ENCODE measurements around the gene DUSP5. TPM values are rescaled to one million over a fixed set of nuclear protein-coding genes. Genes with fewer than 3 reads are reported as not detected.
A peak's percentile ranks its signal among the peaks of the same experiment; 100 is the strongest.

DUSP5 gene
- total RNA-seq, 1 experiment from 2014 or later = 137 TPM

GRCh38 chr10:110459600-110459999 lies 38.1 kb upstream of the DUSP5 start:
- no peak for DNase-seq (ENCODE audit: low read depth, low spot score)
- H3K4me2 ChIP-seq (ENCODE audit: low read length) = peak overlapping the region; percentile 71
- no TSS peak for BruUV-seq (replicated peaks)
- intact Hi-C loops (cut with micrococcal nuclease) = no loop called here
- H3K36me3 ChIP-seq (ENCODE audit: control insufficient read depth in 1 of 2, insufficient read depth in 2 of 2, low read length in 2 of 2) = no peaks in the 10 kb centered on the region
- H3K9me3 ChIP-seq (ENCODE audit: control insufficient read depth in 1 of 2, insufficient read depth in 1 of 2, low read depth in 1 of 2, low read length in 2 of 2) = no peaks in the 10 kb centered on the region
- peaks cover 61% of the 10 kb centered on the region in 2 experiments for H3K4me1 ChIP-seq (ENCODE audit: control insufficient read depth in 1 of 2, insufficient read depth in 2 of 2, low read length in 2 of 2)
- peak overlapping the region; percentile 26; the same call in 1 of the 2 replicates for H3K9ac ChIP-seq (ENCODE audit: low read length)
- ChIA-PET CTCF (interaction anchor here (1.6 kb wide), 1 partner anchor 35 kb away, joined by 3 read pairs; no protein-coding TSS in a partner anchor), RAD21 (ENCODE audit: low non-redundant PET in 1 of 2, low total read pairs in 2 of 2, uncharacterized antibody in 2 of 2, unreplicated experiment in 2 of 2) (interaction anchor here in 1 of 2 experiments (0.8 kb wide), 1 partner anchor 63 kb away, joined by 3 read pairs; no protein-coding TSS in a partner anchor), POLR2A (interaction anchor here (0.5 to 1.6 kb wide), 5 partner anchors 9 to 44 kb away, joined by 3 to 4 read pairs (median 3); no protein-coding TSS in a partner anchor)
- H3K9me2 ChIP-seq (ENCODE audit: insufficient read depth) = no peaks in the 10 kb centered on the region
- no peaks in the 10 kb centered on the region for H3K79me2 ChIP-seq (ENCODE audit: insufficient read depth, low read length)
- no peak for TF ChIP-seq ZFX (IDR thresholded peaks at IDR 0.05)
- TF ChIP-seq ZNF274 (IDR thresholded peaks at IDR 0.05; ENCODE audit: low read depth, low read length) = no peak
- no peak for TF ChIP-seq YY1 (IDR thresholded peaks at IDR 0.05; ENCODE audit: extremely low read depth, insufficient replicate concordance, low read depth, low read length)
- TF ChIP-seq CEBPB (IDR thresholded peaks at IDR 0.05; ENCODE audit: low read depth) = no peak
- TF ChIP-seq EGR1 (IDR thresholded peaks at IDR 0.05; ENCODE audit: low read depth) = no peak
- TF ChIP-seq ELF1 (IDR thresholded peaks at IDR 0.05; ENCODE audit: borderline replicate concordance, low read depth) = no peak
- TF ChIP-seq SIN3A (IDR thresholded peaks at IDR 0.05; ENCODE audit: low read depth) = no peak
- no peak for TF ChIP-seq MAX (IDR thresholded peaks at IDR 0.05)
- no peak for TF ChIP-seq JUND (IDR thresholded peaks at IDR 0.05)
- no peak for TF ChIP-seq CTCF (IDR thresholded peaks at IDR 0.05 in 2 of 3, conservative IDR thresholded peaks at IDR 0.05 in 1 of 3; ENCODE audit: borderline replicate concordance in 1 of 3, insufficient read depth in 1 of 3, low read depth in 2 of 3, low read length in 2 of 3)
- no peak for TF ChIP-seq ATF3 (IDR thresholded peaks at IDR 0.05)
- TF ChIP-seq POLR2AphosphoS5 (IDR thresholded peaks at IDR 0.05; ENCODE audit: low read depth, low read length) = no peak
- no peak for TF ChIP-seq EZH2phosphoT487 (IDR thresholded peaks at IDR 0.05; ENCODE audit: borderline replicate concordance)
- TF ChIP-seq CBX3 (IDR thresholded peaks at IDR 0.05; ENCODE audit: low read depth) = no peak
- TF ChIP-seq SRF (IDR thresholded peaks at IDR 0.05; ENCODE audit: low read depth) = no peak
- TF ChIP-seq TCF7L2 (IDR thresholded peaks at IDR 0.05; ENCODE audit: borderline replicate concordance, extremely low read depth, insufficient read depth, insufficient read length) = no peak
- TF ChIP-seq REST (IDR thresholded peaks at IDR 0.05; ENCODE audit: low read depth) = no peak
- no peak for TF ChIP-seq ZBTB33 (IDR thresholded peaks at IDR 0.05; ENCODE audit: extremely low read depth, insufficient replicate concordance, low read length)
- TF ChIP-seq SP1 (IDR thresholded peaks at IDR 0.05; ENCODE audit: low read depth) = no peak
- no peaks in the 10 kb centered on the region for H3K27me3 ChIP-seq (ENCODE audit: insufficient read depth, low read length)
- 0 out of 4 replicates have a peak overlapping the region, but pooled peaks of 1 of the 2 experiments have one; percentile 15 for H3K4me3 ChIP-seq (replicated peaks in 1 of 2; ENCODE audit: low read depth in 1 of 2, low read length in 2 of 2)
- H4K20me1 ChIP-seq (ENCODE audit: insufficient read depth) = no peaks in the 10 kb centered on the region
- no peak for ATAC-seq
- no peak overlapping the region for H2AFZ ChIP-seq (ENCODE audit: low read depth, low read length, poor library complexity, severe bottlenecking)
- peak overlapping the region; percentile 55; the same call in 1 of the 2 replicates for H3K27ac ChIP-seq (ENCODE audit: low read depth, low read length)

All from HCT116 (cell line).